GM10266 (cell line): ENCODE data around the gene INPP1.
"Not testable (repeated sequence)": the region's sequence is repeated elsewhere in the genome, so short reads cannot be mapped to it uniquely, and the experiment has no call there.

Experiments used
- DNase-seq: peaks from one replicate; pipeline ENCODE4 v3.0.0; 2012; ENCODE audit errors: extremely low spot score
- CTCF ChIP-seq: IDR thresholded peaks from 2 replicates; pipeline ENCODE4 v1.5.1; 2012; ENCODE audit warnings: mild to moderate bottlenecking, low read depth; ENCODE audit not compliant: control insufficient read depth, insufficient read depth; ENCODE audit errors: missing control alignments

The INPP1 gene, protein sequence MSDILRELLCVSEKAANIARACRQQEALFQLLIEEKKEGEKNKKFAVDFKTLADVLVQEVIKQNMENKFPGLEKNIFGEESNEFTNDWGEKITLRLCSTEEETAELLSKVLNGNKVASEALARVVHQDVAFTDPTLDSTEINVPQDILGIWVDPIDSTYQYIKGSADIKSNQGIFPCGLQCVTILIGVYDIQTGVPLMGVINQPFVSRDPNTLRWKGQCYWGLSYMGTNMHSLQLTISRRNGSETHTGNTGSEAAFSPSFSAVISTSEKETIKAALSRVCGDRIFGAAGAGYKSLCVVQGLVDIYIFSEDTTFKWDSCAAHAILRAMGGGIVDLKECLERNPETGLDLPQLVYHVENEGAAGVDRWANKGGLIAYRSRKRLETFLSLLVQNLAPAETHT

DNA sequence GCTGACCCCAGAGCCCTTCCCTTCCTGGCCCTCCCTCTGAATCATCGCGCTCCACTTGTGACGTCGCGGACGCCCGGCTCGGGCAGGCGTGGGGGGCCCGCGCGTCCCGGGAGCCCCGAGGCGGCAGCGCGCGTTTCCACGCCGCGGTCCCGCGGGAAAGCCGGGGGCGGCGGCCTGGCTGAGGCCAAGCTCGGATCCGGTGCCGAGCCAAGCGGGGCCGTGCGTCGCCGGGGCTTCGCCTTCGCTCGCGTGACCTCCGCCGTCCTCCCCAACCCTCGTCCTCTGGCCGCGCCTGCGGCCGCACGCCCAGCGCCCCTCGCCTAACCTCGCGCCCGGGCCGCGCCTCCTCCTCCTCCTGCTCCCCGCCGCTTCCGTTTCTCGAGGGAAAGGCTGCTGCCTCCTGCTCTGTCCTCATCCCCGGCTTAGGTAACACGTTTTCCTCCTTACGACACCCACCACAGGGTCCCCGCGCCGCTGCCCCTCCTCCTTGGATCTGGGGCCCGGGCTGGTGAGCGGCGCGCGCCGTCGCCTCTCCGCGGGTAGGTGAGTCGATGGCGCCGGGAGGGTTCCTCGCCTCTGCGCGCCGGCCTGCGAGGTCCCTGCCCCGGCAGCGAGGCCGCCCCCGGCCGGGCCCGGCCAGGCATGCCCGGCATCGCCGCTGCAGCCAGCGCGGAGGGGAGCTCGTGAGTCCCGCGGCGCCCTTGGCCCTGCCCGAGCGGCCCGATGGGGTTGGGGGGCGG lies at the start of gene INPP1:
Gene INPP1, plus strand, starts transcription at position 54 of the 740 bp plus-strand sequence. CDS start 16,514 bp downstream, outside the sequence.
- DNase-seq: peak; percentile 69
- TF ChIP-seq CTCF: no peak

DNA sequence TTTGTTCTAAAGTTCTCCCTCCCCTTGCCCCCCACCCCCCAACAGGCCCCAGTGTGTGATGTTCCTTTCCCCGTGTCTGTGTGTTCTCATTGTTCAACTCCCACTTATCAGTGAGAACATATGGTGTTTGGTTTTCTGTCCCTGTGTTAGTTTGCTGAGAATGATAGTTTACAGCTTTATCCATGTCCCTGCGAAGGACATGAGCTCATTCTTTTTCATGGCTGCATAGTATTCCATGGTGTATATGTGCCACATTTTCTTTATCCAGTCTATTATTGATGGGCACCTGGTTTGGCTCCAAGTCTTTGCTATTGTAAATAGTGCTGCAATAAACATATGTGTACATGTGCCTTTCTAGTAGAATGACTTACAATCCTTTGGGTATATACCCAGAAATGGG lies 45.5 kb upstream of the INPP1 start:
- not testable (repeated sequence) for DNase-seq

GRCh38 chr2:190301032-190301431 lies 42.4 kb upstream of the INPP1 start:
- no peak for DNase-seq

DNA sequence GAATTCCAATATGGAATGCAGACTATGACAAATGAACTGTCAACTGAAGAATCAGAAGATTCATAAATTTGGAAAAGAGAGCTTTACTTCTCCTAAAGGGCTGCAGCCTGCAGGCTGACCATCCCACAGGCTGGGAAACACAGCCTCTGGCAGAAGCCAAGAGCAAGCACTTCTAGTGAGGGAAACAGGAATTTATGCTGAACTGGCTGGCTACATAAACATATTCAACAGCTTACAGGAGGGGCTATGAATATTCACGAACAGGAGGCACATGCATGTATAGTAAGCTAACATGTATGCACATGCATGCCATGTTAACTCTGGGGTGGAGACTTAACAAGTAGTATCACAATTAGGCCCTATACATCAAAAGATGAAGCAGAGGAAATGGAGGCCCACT lies 41.3 kb upstream of the INPP1 start:
- no peak for TF ChIP-seq CTCF
- no peak for DNase-seq

More at GRCh38 chr2:190301032-190301431, 42.4 kb upstream of the INPP1 start:
- TF ChIP-seq CTCF: no peak

- no peak for DNase-seq
- TF ChIP-seq CTCF: no peak
Observed at GRCh38 chr2:190303647-190304046, 39.7 kb upstream of the INPP1 start.

- DNase-seq: no peak
- TF ChIP-seq CTCF: no peak
Observed at GRCh38 chr2:190304404-190304803, 39.0 kb upstream of the INPP1 start.

DNA sequence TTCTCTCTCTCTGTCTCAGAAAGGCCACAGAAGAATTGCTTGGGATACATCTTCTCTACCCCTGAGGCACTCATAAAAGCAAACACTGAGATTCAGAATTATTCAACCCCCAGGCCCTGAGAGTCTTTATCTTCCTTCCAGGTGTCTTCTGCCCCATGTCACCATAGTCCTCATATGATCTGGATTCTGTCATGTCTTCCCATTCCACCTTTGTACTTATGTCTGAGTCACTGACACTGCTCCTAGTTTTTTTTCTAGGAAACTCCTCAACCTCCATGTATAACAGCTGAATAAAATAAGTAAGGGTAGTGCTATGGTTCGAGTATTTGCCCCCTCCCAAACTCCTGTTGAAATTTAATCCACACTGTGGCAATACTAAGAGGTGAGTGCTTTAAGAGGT lies 35.4 kb upstream of the INPP1 start:
- DNase-seq: no peak
- TF ChIP-seq CTCF: no peak
